Measurements from ENCODE around the gene THRAP3. TPM values are rescaled to one million over a fixed set of nuclear protein-coding genes. Genes with fewer than 3 reads are reported as not detected.

THRAP3 gene
- polyA plus RNA-seq, 1 of the 3 experiments (the other 2 are of a cell fraction): 33.7 TPM

DNA sequence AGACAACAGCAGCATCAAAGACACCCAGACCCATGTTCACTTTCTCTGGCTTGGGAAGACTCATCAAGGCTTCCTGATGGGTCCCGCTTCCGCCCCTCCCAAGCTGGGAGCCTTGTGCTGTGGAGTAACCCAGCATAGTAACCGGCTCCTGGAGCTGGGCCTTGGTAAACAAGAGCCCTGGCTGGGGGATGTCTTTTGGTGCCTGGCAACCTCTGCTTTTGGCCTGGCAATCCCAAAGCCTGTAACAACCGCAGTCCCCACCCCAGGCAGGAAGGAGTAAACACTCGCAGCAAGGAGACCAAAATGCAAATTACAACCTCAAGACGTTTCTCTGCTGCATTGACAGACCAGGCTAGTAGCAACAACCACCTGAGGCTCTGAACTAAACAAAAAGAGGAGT lies 16.9 kb upstream of the THRAP3 start:
- H3K27me3 ChIP-seq (ENCODE audit: insufficient read depth): no peaks in the 10 kb centered on the region
- no peak overlapping the region for H3K27ac ChIP-seq (ENCODE audit: low read depth in 2 of 2, low read length in 1 of 2)
- no peaks in the 10 kb centered on the region for H3K79me2 ChIP-seq (ENCODE audit: insufficient read depth)
- H4K20me1 ChIP-seq (ENCODE audit: insufficient read depth): no peaks in the 10 kb centered on the region
- H3K9me3 ChIP-seq: no peaks in the 10 kb centered on the region
- H3K9ac ChIP-seq: no peak overlapping the region
- no peak overlapping the region for H3K4me3 ChIP-seq (ENCODE audit: low read depth in 2 of 2, low read length in 1 of 2)
- WGBS (ENCODE audit: low lambda C conversion rate): 64% methylated on average over 4 of the region's 6 CpGs
- no peaks in the 10 kb centered on the region for H3K9me2 ChIP-seq
- TF ChIP-seq, protein P1, sequence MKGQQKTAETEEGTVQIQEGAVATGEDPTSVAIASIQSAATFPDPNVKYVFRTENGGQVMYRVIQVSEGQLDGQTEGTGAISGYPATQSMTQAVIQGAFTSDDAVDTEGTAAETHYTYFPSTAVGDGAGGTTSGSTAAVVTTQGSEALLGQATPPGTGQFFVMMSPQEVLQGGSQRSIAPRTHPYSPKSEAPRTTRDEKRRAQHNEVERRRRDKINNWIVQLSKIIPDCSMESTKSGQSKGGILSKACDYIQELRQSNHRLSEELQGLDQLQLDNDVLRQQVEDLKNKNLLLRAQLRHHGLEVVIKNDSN (IDR thresholded peaks at IDR 0.05; ENCODE audit: borderline replicate concordance, low read depth): no peak
- TF ChIP-seq, protein P2, sequence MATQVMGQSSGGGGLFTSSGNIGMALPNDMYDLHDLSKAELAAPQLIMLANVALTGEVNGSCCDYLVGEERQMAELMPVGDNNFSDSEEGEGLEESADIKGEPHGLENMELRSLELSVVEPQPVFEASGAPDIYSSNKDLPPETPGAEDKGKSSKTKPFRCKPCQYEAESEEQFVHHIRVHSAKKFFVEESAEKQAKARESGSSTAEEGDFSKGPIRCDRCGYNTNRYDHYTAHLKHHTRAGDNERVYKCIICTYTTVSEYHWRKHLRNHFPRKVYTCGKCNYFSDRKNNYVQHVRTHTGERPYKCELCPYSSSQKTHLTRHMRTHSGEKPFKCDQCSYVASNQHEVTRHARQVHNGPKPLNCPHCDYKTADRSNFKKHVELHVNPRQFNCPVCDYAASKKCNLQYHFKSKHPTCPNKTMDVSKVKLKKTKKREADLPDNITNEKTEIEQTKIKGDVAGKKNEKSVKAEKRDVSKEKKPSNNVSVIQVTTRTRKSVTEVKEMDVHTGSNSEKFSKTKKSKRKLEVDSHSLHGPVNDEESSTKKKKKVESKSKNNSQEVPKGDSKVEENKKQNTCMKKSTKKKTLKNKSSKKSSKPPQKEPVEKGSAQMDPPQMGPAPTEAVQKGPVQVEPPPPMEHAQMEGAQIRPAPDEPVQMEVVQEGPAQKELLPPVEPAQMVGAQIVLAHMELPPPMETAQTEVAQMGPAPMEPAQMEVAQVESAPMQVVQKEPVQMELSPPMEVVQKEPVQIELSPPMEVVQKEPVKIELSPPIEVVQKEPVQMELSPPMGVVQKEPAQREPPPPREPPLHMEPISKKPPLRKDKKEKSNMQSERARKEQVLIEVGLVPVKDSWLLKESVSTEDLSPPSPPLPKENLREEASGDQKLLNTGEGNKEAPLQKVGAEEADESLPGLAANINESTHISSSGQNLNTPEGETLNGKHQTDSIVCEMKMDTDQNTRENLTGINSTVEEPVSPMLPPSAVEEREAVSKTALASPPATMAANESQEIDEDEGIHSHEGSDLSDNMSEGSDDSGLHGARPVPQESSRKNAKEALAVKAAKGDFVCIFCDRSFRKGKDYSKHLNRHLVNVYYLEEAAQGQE (IDR thresholded peaks at IDR 0.05; ENCODE audit: low read depth, low read length): no peak
- TF ChIP-seq, protein P3, sequence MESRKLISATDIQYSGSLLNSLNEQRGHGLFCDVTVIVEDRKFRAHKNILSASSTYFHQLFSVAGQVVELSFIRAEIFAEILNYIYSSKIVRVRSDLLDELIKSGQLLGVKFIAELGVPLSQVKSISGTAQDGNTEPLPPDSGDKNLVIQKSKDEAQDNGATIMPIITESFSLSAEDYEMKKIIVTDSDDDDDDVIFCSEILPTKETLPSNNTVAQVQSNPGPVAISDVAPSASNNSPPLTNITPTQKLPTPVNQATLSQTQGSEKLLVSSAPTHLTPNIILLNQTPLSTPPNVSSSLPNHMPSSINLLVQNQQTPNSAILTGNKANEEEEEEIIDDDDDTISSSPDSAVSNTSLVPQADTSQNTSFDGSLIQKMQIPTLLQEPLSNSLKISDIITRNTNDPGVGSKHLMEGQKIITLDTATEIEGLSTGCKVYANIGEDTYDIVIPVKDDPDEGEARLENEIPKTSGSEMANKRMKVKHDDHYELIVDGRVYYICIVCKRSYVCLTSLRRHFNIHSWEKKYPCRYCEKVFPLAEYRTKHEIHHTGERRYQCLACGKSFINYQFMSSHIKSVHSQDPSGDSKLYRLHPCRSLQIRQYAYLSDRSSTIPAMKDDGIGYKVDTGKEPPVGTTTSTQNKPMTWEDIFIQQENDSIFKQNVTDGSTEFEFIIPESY (IDR thresholded peaks at IDR 0.05; ENCODE audit: borderline replicate concordance, low read depth): no peak
- TF ChIP-seq MXI1 (IDR thresholded peaks at IDR 0.05; ENCODE audit: low read depth, low read length) (no peak), MEF2A (IDR thresholded peaks at IDR 0.05; ENCODE audit: borderline replicate concordance, low read depth) (no peak), RCOR1 (IDR thresholded peaks at IDR 0.05; ENCODE audit: low read length) (no peak), NRF1 (IDR thresholded peaks at IDR 0.05; ENCODE audit: low read depth, low read length) (no peak), TAF1 (IDR thresholded peaks at IDR 0.05; ENCODE audit: borderline replicate concordance, low read depth, low read length) (no peak), GATA2 (CRISPR knock-in tag; IDR thresholded peaks at IDR 0.05) (no peak), RFX5 (IDR thresholded peaks at IDR 0.05; ENCODE audit: low read length) (no peak)
- no peak overlapping the region for H3K4me2 ChIP-seq
- H3K4me1 ChIP-seq (ENCODE audit: control insufficient read depth in 1 of 2, insufficient read depth in 2 of 2, low read depth in 1 of 2, low read length in 1 of 2): peaks cover 3 to 14% of the 10 kb centered on the region in 2 experiments; a peak in 1 of 4 replicates
- H3F3A ChIP-seq (replicated peaks; ENCODE audit: insufficient read depth): no peaks in the 10 kb centered on the region
- ChIA-PET POLR2A (no interaction called here), CTCF (interaction anchor here (1.2 kb wide), 1 partner anchor 57 kb away, joined by 3 read pairs; no protein-coding TSS in a partner anchor)
- DNase-seq: no peak
- no peak overlapping the region for H2AFZ ChIP-seq (ENCODE audit: low read depth)
- H3K36me3 ChIP-seq (replicated peaks in 1 of 2; ENCODE audit: control insufficient read depth in 1 of 2, insufficient read depth in 2 of 2, low read length in 1 of 2): no peaks in the 10 kb centered on the region
